BLaER1 (cell line): ENCODE data around the gene TBX4.
"Not testable (repeated sequence)": the region's sequence is repeated elsewhere in the genome, so short reads cannot be mapped to it uniquely, and the experiment has no call there.

Experiments used
- H3K27ac ChIP-seq: shearing (Covaris generic); formaldehyde crosslinking; 2 replicates; pipeline ENCODE4 v1.8.1; 2022
- H3K27me3 ChIP-seq: shearing (Covaris generic); formaldehyde crosslinking; 2 replicates; pipeline ENCODE4 v1.8.1; 2022
- H3K36me3 ChIP-seq: shearing (Covaris generic); formaldehyde crosslinking; 2 replicates; pipeline ENCODE4 v1.8.1; 2022
- H3K4me1 ChIP-seq: shearing (Covaris generic); formaldehyde crosslinking; 2 replicates; pipeline ENCODE4 v1.8.1; 2022
- H3K4me2 ChIP-seq: shearing (Covaris generic); formaldehyde crosslinking; 2 replicates; pipeline ENCODE4 v1.8.1; 2022
- H3K4me3 ChIP-seq: shearing (Covaris generic); formaldehyde crosslinking; 2 replicates; pipeline ENCODE4 v1.8.1; 2022
- H3K9ac ChIP-seq: shearing (Covaris generic); formaldehyde crosslinking; 2 replicates; pipeline ENCODE4 v1.8.1; 2022
- H3K9me3 ChIP-seq: shearing (Covaris generic); formaldehyde crosslinking; 2 replicates; pipeline ENCODE4 v1.8.1; 2022
- H4K20me1 ChIP-seq: shearing (Covaris generic); formaldehyde crosslinking; 2 replicates; pipeline ENCODE4 v1.8.1; 2022
- Cebpa-rat ChIP-seq: shearing (Covaris generic); IDR thresholded peaks from 2 replicates; pipeline ENCODE4 v1.8.1; 2022

Gene TBX4

GRCh38 chr17:61524319-61524718 is 72.1 kb downstream of the TBX4 start:
- Histone ChIP-seq H3K27me3 (no peaks in the 10 kb centered on the region), H3K4me2 (no peak overlapping the region), H3K36me3 (no peaks in the 10 kb centered on the region), H3K4me3 (no peak overlapping the region), H3K4me1 (no peaks in the 10 kb centered on the region), H3K9me3 (no peaks in the 10 kb centered on the region), H3K9ac (no peak overlapping the region), H3K27ac (no peak overlapping the region), H4K20me1 (no peaks in the 10 kb centered on the region)
- no peak for TF ChIP-seq Cebpa-rat

- not testable (repeated sequence) for H3K27ac ChIP-seq, H3K36me3 ChIP-seq, H3K4me2 ChIP-seq, H4K20me1 ChIP-seq, H3K27me3 ChIP-seq, H3K9ac ChIP-seq, H3K9me3 ChIP-seq, H3K4me3 ChIP-seq, H3K4me1 ChIP-seq
Measured at GRCh38 chr17:61527441-61527840, 75.2 kb downstream of the TBX4 start.

- Histone ChIP-seq H4K20me1 (no peaks in the 10 kb centered on the region), H3K9me3 (no peaks in the 10 kb centered on the region), H3K27me3 (no peaks in the 10 kb centered on the region), H3K9ac (no peak overlapping the region), H3K36me3 (no peaks in the 10 kb centered on the region), H3K4me1 (no peaks in the 10 kb centered on the region), H3K27ac (no peak overlapping the region), H3K4me3 (no peak overlapping the region), H3K4me2 (no peak overlapping the region)
- no peak for TF ChIP-seq Cebpa-rat
Measured at GRCh38 chr17:61528171-61528570, 75.9 kb downstream of the TBX4 start.

- Histone ChIP-seq H3K9me3 (no peaks in the 10 kb centered on the region), H3K4me1 (no peaks in the 10 kb centered on the region), H3K36me3 (no peaks in the 10 kb centered on the region), H3K9ac (no peak overlapping the region), H3K27me3 (no peaks in the 10 kb centered on the region), H3K4me2 (no peak overlapping the region), H3K4me3 (no peak overlapping the region), H3K27ac (no peak overlapping the region), H4K20me1 (no peaks in the 10 kb centered on the region)
- no peak for TF ChIP-seq Cebpa-rat
Measured at GRCh38 chr17:61531223-61531622, 79.0 kb downstream of the TBX4 start.

- Histone ChIP-seq H3K4me3 (no peak overlapping the region), H3K4me2 (no peak overlapping the region), H4K20me1 (no peaks in the 10 kb centered on the region), H3K4me1 (no peaks in the 10 kb centered on the region), H3K36me3 (no peaks in the 10 kb centered on the region), H3K27me3 (no peaks in the 10 kb centered on the region), H3K27ac (no peak overlapping the region), H3K9me3 (no peaks in the 10 kb centered on the region), H3K9ac (no peak overlapping the region)
- no peak for TF ChIP-seq Cebpa-rat
Measured at GRCh38 chr17:61532826-61533225, 80.6 kb downstream of the TBX4 start.

GRCh38 chr17:61533797-61534196 is 81.6 kb downstream of the TBX4 start:
- H3K36me3 ChIP-seq: no peaks in the 10 kb centered on the region
- no peak overlapping the region for H3K4me3 ChIP-seq
- no peak overlapping the region for H3K4me2 ChIP-seq
- no peaks in the 10 kb centered on the region for H3K4me1 ChIP-seq
- no peak overlapping the region for H3K27ac ChIP-seq
- no peaks in the 10 kb centered on the region for H3K27me3 ChIP-seq
- no peak overlapping the region for H3K9ac ChIP-seq
- no peaks in the 10 kb centered on the region for H3K9me3 ChIP-seq
- TF ChIP-seq Cebpa-rat: no peak
- no peaks in the 10 kb centered on the region for H4K20me1 ChIP-seq

- Histone ChIP-seq H3K27me3 (no peaks in the 10 kb centered on the region), H3K4me2 (no peak overlapping the region), H3K4me3 (no peak overlapping the region), H3K9ac (no peak overlapping the region), H3K27ac (no peak overlapping the region), H4K20me1 (no peaks in the 10 kb centered on the region), H3K36me3 (no peaks in the 10 kb centered on the region), H3K9me3 (no peaks in the 10 kb centered on the region), H3K4me1 (no peaks in the 10 kb centered on the region)
- TF ChIP-seq Cebpa-rat: no peak
Measured at GRCh38 chr17:61534414-61534813, 82.2 kb downstream of the TBX4 start.
